H1 (cell line): Measurements from ENCODE around the gene DHRS12. TPM values are rescaled to one million over a fixed set of nuclear protein-coding genes. Genes with fewer than 3 reads are reported as not detected.

ENCODE experiments used
- CTCF ChIA-PET: fragments of 300-600 bp; sonication (Branson Sonifier 250); formaldehyde crosslinking; loops from one replicate; lab custom pipeline; 2021; ENCODE audit not compliant: partially characterized antibody; lab: Charles Lee
- POLR2A ChIA-PET: fragments of 300-600 bp; sonication (Branson Sonifier 250); formaldehyde crosslinking; loops from one replicate; lab custom pipeline; 2021; ENCODE audit warnings: inconsistent platforms; ENCODE audit not compliant: partially characterized antibody; lab: Charles Lee
- DNase-seq, 2 experiments: peaks; one replicate each; pipeline versions ENCODE4 v3.0.0 to v3.0.0-alpha.2; 2010 to 2022; ENCODE audit warnings: low spot score in 2 of 2, low read depth in 1 of 2, mixed read lengths in 1 of 2
- FAIRE-seq: peaks from 2 replicates; lab custom pipeline; 2011; peaks lifted over from hg19 to GRCh38; lab: Jason Lieb, UNC
- H2AFZ ChIP-seq: 2 replicates; pipeline ENCODE4 v1.8.1; 2012; ENCODE audit warnings: low read length, inconsistent platforms
- H2AK5ac ChIP-seq: 2 replicates; pipeline ENCODE4 v1.6.1; 2013; ENCODE audit warnings: low read depth, low read length
- H2BK120ac ChIP-seq: replicated peaks from 2 replicates; pipeline ENCODE3; 2013; ENCODE audit warnings: low read depth, low read length, inconsistent platforms
- H2BK12ac ChIP-seq: 2 replicates; pipeline ENCODE4 v1.6.1; 2013; ENCODE audit warnings: low read depth, low read length
- H2BK15ac ChIP-seq: 2 replicates; pipeline ENCODE4 v1.6.1; 2013; ENCODE audit warnings: low read length
- H2BK20ac ChIP-seq: 2 replicates; pipeline ENCODE4 v1.6.1; 2013; ENCODE audit warnings: low read length
- H2BK5ac ChIP-seq: 2 replicates; pipeline ENCODE4 v1.6.1; 2013; ENCODE audit warnings: low read depth, low read length
- H3K14ac ChIP-seq: 2 replicates; pipeline ENCODE4 v1.6.1; 2013; ENCODE audit warnings: inconsistent platforms; ENCODE audit not compliant: insufficient read length
- H3K18ac ChIP-seq: 2 replicates; pipeline ENCODE4 v1.6.1; 2013; ENCODE audit warnings: low read length; ENCODE audit errors: extremely low read depth
- H3K23ac ChIP-seq: 2 replicates; pipeline ENCODE4 v1.6.1; 2013; ENCODE audit warnings: inconsistent platforms; ENCODE audit not compliant: insufficient read length
- H3K23me2 ChIP-seq: 2 replicates; pipeline ENCODE4 v1.6.1; 2013; ENCODE audit warnings: low read depth, low read length
- H3K27ac ChIP-seq: 2 replicates; pipeline ENCODE4 v1.6.1; 2011; ENCODE audit warnings: low read depth, low read length, inconsistent platforms
- H3K27me3 ChIP-seq, 4 experiments: replicated peaks in 1 of 4; 1 replicate in 1 of 4; 2 replicates in 3 of 4; pipeline versions ENCODE4 v1.6.1 to v1.8.1; 2011 to 2013; ENCODE audit warnings: low read length in 3 of 4, mild to moderate bottlenecking in 3 of 4, inconsistent platforms in 2 of 4, mixed read lengths in 2 of 4, moderate library complexity in 1 of 4; ENCODE audit not compliant: control insufficient read depth in 3 of 4, insufficient read depth in 3 of 4; ENCODE audit errors: extremely low read depth in 1 of 4
- H3K36me3 ChIP-seq, 4 experiments: 2 replicates each; pipeline versions ENCODE4 v1.6.1 to v1.8.1; 2011 to 2013; ENCODE audit warnings: mild to moderate bottlenecking in 4 of 4, low read length in 3 of 4, moderate library complexity in 2 of 4, control low read depth in 1 of 4, inconsistent platforms in 1 of 4; ENCODE audit not compliant: insufficient read depth in 4 of 4, control insufficient read depth in 2 of 4
- H3K4ac ChIP-seq: replicated peaks from 2 replicates; pipeline ENCODE3; 2013; ENCODE audit warnings: low read length, low read depth, mixed read lengths, inconsistent platforms; ENCODE audit not compliant: insufficient read length
- H3K4me1 ChIP-seq, 4 experiments: replicated peaks in 1 of 4; 1 replicate in 1 of 4; 2 replicates in 3 of 4; pipeline versions ENCODE4 v1.6.1 to v1.8.1; 2011 to 2013; ENCODE audit warnings: low read length in 3 of 4, inconsistent platforms in 2 of 4, mixed read lengths in 1 of 4; ENCODE audit not compliant: insufficient read depth in 4 of 4, control insufficient read depth in 3 of 4
- H3K4me2 ChIP-seq, 2 experiments: 2 replicates each; pipeline versions ENCODE4 v1.6.1 to v1.8.1; 2011 to 2013; ENCODE audit warnings: low read depth in 2 of 2, low read length in 2 of 2, control low read depth in 1 of 2, inconsistent platforms in 1 of 2, mild to moderate bottlenecking in 1 of 2; ENCODE audit not compliant: insufficient read depth in 1 of 2
- H3K4me3 ChIP-seq, 4 experiments: fragments of 200-600, 300-600 bp in 1 of 4; sonication (generic), shearing (Covaris generic), sonication (Bioruptor Twin) in 1 of 4; 2 replicates each; pipeline versions ENCODE4 v1.5.1 to v1.8.1; 2011 to 2016; ENCODE audit warnings: low read length in 4 of 4, low read depth in 3 of 4, control low read depth in 2 of 4, inconsistent platforms in 2 of 4, mild to moderate bottlenecking in 2 of 4, mixed read lengths in 1 of 4, moderate library complexity in 1 of 4; ENCODE audit not compliant: insufficient read depth in 2 of 4; ENCODE audit errors: extremely low read depth in 1 of 4
- H3K56ac ChIP-seq: replicated peaks from 2 replicates; pipeline ENCODE3; 2013; ENCODE audit warnings: low read depth, mild to moderate bottlenecking, mixed read lengths, low read length, inconsistent platforms; ENCODE audit not compliant: insufficient read length
- H3K79me1 ChIP-seq: 2 replicates; pipeline ENCODE4 v1.6.1; 2013; ENCODE audit warnings: low read depth, low read length, control low read depth
- H3K79me2 ChIP-seq, 2 experiments: 2 replicates each; pipeline versions ENCODE4 v1.6.1 to v1.8.1; 2012 to 2013; ENCODE audit warnings: low read length in 2 of 2, mild to moderate bottlenecking in 2 of 2, inconsistent platforms in 1 of 2; ENCODE audit not compliant: insufficient read depth in 2 of 2, control insufficient read depth in 1 of 2
- H3K9ac ChIP-seq, 4 experiments: replicated peaks in 1 of 4; 1 replicate in 1 of 4; 2 replicates in 3 of 4; pipeline versions ENCODE4 v1.6.1 to v1.8.1; 2011 to 2013; ENCODE audit warnings: low read depth in 3 of 4, low read length in 3 of 4, control low read depth in 2 of 4, mild to moderate bottlenecking in 2 of 4, moderate library complexity in 2 of 4, inconsistent platforms in 1 of 4; ENCODE audit errors: extremely low read depth in 1 of 4
- H3K9me3 ChIP-seq, 2 experiments: 2 replicates each; pipeline versions ENCODE4 v1.6.1 to v1.8.1; 2012 to 2013; ENCODE audit warnings: mild to moderate bottlenecking in 2 of 2, moderate library complexity in 2 of 2, control low read depth in 1 of 2, inconsistent platforms in 1 of 2, low read depth in 1 of 2, low read length in 1 of 2, mixed read lengths in 1 of 2; ENCODE audit not compliant: insufficient read depth in 2 of 2
- H4K20me1 ChIP-seq, 2 experiments: replicated peaks in 1 of 2; 2 replicates each; pipeline versions ENCODE3 to v1.8.1; 2011 to 2013; ENCODE audit warnings: inconsistent platforms in 2 of 2, low read length in 2 of 2, mild to moderate bottlenecking in 1 of 2; ENCODE audit not compliant: insufficient read depth in 2 of 2, control insufficient read depth in 1 of 2
- H4K5ac ChIP-seq: 2 replicates; pipeline ENCODE4 v1.6.1; 2013; ENCODE audit warnings: low read length, low read depth, mixed read lengths, inconsistent platforms; ENCODE audit not compliant: insufficient read length
- H4K8ac ChIP-seq: 2 replicates; pipeline ENCODE4 v1.8.0; 2013; ENCODE audit warnings: mild to moderate bottlenecking, moderate library complexity, low read length, inconsistent platforms; ENCODE audit not compliant: insufficient read depth; ENCODE audit errors: extremely low read depth
- H4K91ac ChIP-seq: replicated peaks from 2 replicates; pipeline ENCODE3; 2013; ENCODE audit warnings: low read length, mixed read lengths, inconsistent platforms; ENCODE audit not compliant: insufficient read length
- E2F6 ChIP-seq: IDR thresholded peaks from 2 replicates; pipeline ENCODE4 v1.6.1; 2012; ENCODE audit warnings: inconsistent platforms
- EZH2 ChIP-seq: fragments of 200-600 bp; sonication (generic); IDR thresholded peaks from 2 replicates; pipeline ENCODE4 v1.7.1; 2012; ENCODE audit warnings: low read depth, mild to moderate bottlenecking, moderate library complexity, low read length, inconsistent platforms; ENCODE audit not compliant: severe bottlenecking
- GABPA ChIP-seq: IDR thresholded peaks from 2 replicates; pipeline ENCODE4 v1.6.1; 2011; ENCODE audit warnings: mild to moderate bottlenecking, low read length, moderate library complexity, borderline replicate concordance; ENCODE audit not compliant: insufficient read depth
- GTF2F1 ChIP-seq: IDR thresholded peaks from 2 replicates; pipeline ENCODE4 v1.6.1; 2012; ENCODE audit warnings: low read depth, low read length, improper control_type of control experiment, borderline replicate concordance
- JUN ChIP-seq: IDR thresholded peaks from 2 replicates; pipeline ENCODE4 v1.6.1; 2011; ENCODE audit warnings: low read depth, mild to moderate bottlenecking, improper control_type of control experiment, low read length
- RFX5 ChIP-seq: IDR thresholded peaks from 2 replicates; pipeline ENCODE4 v1.6.1; 2011; ENCODE audit warnings: low read depth, low read length, improper control_type of control experiment, borderline replicate concordance
- RNF2 ChIP-seq: fragments of 200-900, 300-1000 bp; sonication (generic); IDR thresholded peaks from 2 replicates; pipeline ENCODE4 v1.7.1; 2016; ENCODE audit warnings: borderline replicate concordance, low read depth, mild to moderate bottlenecking, antibody characterized with exemption, low read length; ENCODE audit not compliant: poor library complexity, severe bottlenecking; ENCODE audit errors: missing control alignments
- SIN3A ChIP-seq, 2 experiments: IDR thresholded peaks in 1 of 2; conservative IDR thresholded peaks in 1 of 2; 2 replicates each; pipeline ENCODE4 v1.6.1; 2011 to 2012; ENCODE audit warnings: low read length in 2 of 2, improper control_type of control experiment in 1 of 2, low read depth in 1 of 2, mild to moderate bottlenecking in 1 of 2
- WGBS, 2 experiments: shearing (Covaris generic) in 1 of 2; methylation state at CpG; one replicate each; pipeline versions ENCODE4 v1.1.6 to v1.1.7; 2013 to 2015; ENCODE audit warnings: low lambda C conversion rate in 2 of 2, mixed read lengths in 2 of 2, inconsistent platforms in 1 of 2, low coverage in 1 of 2, missing lambda C conversion rate in 1 of 2; ENCODE audit not compliant: insufficient replicate concordance in 2 of 2, insufficient coverage in 1 of 2, insufficient read length in 1 of 2; ENCODE audit errors: extremely low coverage in 1 of 2, missing lambda C conversion rate in 1 of 2; 5-methylcytosine and 5-hydroxymethylcytosine counted together
- polyA plus RNA-seq, 7 experiments: library from polyadenylated mRNA; depleted of rRNA in 3 of 7; stranded (reverse) in 5 of 7; unstranded in 2 of 7; fragments of >200 nt in 5 of 7; fragments of 200-250 nt in 2 of 7; gene quantifications; 1 replicate in 5 of 7; 2 replicates in 1 of 7; 4 replicates in 1 of 7; pipeline versions ENCODE4 v1.2.1 to v1.2.3, GENCODE V29; 2011 to 2013; ENCODE audit warnings: missing spikeins in 2 of 7, mixed read lengths in 2 of 7
- total RNA-seq: library from RNA; stranded (reverse); fragmentation: NEBNext Ultra II Directional; extraction: Animal tissue kit (Norgen Biotek cat#: 25700); gene quantifications from 2 replicates; pipeline ENCODE4 v1.2.1, GENCODE V29; 2021
- TF ChIP-seq, protein P1 (sequence below), 3 experiments: IDR thresholded peaks; 1 replicate in 2 of 3; 2 replicates in 1 of 3; pipeline versions ENCODE4 v1.5.1 to v1.6.1; 2011; ENCODE audit warnings: low read length in 3 of 3, mild to moderate bottlenecking in 3 of 3, inconsistent platforms in 2 of 3, low read depth in 1 of 3, moderate library complexity in 1 of 3; ENCODE audit not compliant: insufficient read depth in 1 of 3; ENCODE audit errors: control extremely low read depth in 1 of 3

DHRS12 gene
- total and polyA plus RNA-seq, 2 of the 8 experiments (the other 6 are each of a cell fraction or from before 2014, with no cell fraction given): 8.7 TPM

- Histone ChIP-seq H2BK12ac (no peak overlapping the region), H2BK15ac (no peak overlapping the region), H3K79me1 (no peaks in the 10 kb centered on the region; the same call in none of the 2 replicates), H3K9me3 (no peaks in the 10 kb centered on the region), H3K79me2 (no peaks in the 10 kb centered on the region), H3K36me3 (peaks cover 2 to 21% (median 8%) of the 10 kb centered on the region in 4 experiments), H3K27ac (no peak overlapping the region), H4K8ac (no peak overlapping the region), H3K14ac (no peak overlapping the region), H2AFZ (no peak overlapping the region), H4K5ac (no peak overlapping the region), H3K9ac (no peak overlapping the region), H2BK5ac (no peak overlapping the region), H3K4me3 (no peak overlapping the region), H3K23ac (no peak overlapping the region), H4K20me1 (no peaks in the 10 kb centered on the region), H3K4me1 (no peaks in the 10 kb centered on the region), H2BK120ac (no peak overlapping the region), H2BK20ac (no peak overlapping the region), H4K91ac (no peak overlapping the region), H3K18ac (no peak overlapping the region), H3K27me3 (no peaks in the 10 kb centered on the region), H3K23me2 (no peaks in the 10 kb centered on the region), H3K4me2 (no peak overlapping the region), H3K56ac (no peak overlapping the region), H2AK5ac (no peak overlapping the region), H3K4ac (no peak overlapping the region)
- WGBS, 2 experiments: 94% methylated on average over 5 of the region's 5 CpGs; no CpG with 5 or more reads in 1 of the 2 experiments
- ChIA-PET CTCF (interaction anchor here (1.2 to 2.2 kb wide), 5 partner anchors 9 to 295 kb away, joined by 3 to 8 read pairs (median 4); no protein-coding TSS in a partner anchor), POLR2A (interaction anchor here (1.2 to 2.3 kb wide), 2 partner anchors 98 to 288 kb away, joined by 3 to 8 read pairs; partner anchors contain the start of gene INTS6)
- FAIRE-seq (no peak), DNase-seq (no peak)
- TF ChIP-seq, protein P1, sequence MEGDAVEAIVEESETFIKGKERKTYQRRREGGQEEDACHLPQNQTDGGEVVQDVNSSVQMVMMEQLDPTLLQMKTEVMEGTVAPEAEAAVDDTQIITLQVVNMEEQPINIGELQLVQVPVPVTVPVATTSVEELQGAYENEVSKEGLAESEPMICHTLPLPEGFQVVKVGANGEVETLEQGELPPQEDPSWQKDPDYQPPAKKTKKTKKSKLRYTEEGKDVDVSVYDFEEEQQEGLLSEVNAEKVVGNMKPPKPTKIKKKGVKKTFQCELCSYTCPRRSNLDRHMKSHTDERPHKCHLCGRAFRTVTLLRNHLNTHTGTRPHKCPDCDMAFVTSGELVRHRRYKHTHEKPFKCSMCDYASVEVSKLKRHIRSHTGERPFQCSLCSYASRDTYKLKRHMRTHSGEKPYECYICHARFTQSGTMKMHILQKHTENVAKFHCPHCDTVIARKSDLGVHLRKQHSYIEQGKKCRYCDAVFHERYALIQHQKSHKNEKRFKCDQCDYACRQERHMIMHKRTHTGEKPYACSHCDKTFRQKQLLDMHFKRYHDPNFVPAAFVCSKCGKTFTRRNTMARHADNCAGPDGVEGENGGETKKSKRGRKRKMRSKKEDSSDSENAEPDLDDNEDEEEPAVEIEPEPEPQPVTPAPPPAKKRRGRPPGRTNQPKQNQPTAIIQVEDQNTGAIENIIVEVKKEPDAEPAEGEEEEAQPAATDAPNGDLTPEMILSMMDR (IDR thresholded peaks at IDR 0.05; ENCODE audit: control extremely low read depth in 1 of 3, insufficient read depth in 1 of 3, low read depth in 1 of 3, low read length in 3 of 3): no peak
- TF ChIP-seq EZH2: no peak
- TF ChIP-seq GABPA: no peak
- TF ChIP-seq SIN3A (conservative IDR thresholded peaks at IDR 0.05 in 1 of 2, IDR thresholded peaks at IDR 0.05 in 1 of 2; ENCODE audit: low read depth in 1 of 2, low read length in 2 of 2): no peak
- TF ChIP-seq RNF2: no peak
- TF ChIP-seq GTF2F1: no peak
- TF ChIP-seq JUN: no peak
- no peak for TF ChIP-seq E2F6
- TF ChIP-seq RFX5: no peak
These were observed 63.3 kb downstream of the DHRS12 start for GRCh38 chr13:51740698-51741097.
